SK-N-SH treated with all-trans-retinoic acid at 6 μM for 48 hours (cell line): ENCODE measurements around the gene RTP3.

Source experiments
- ATAC-seq: fragments of 200-7000 bp; cut with Tn5 transposase; 3 replicates; pipeline ENCODE4 v1.9.1; 2020; ENCODE audit warnings: mild to moderate bottlenecking, moderate library complexity
- ARNTL ChIP-seq: fragments of 450-650 bp; formaldehyde crosslinking; IDR thresholded peaks from 2 replicates; pipeline ENCODE4 v1.5.0; 2020; ENCODE audit warnings: low read depth, mild to moderate bottlenecking, moderate library complexity, borderline replicate concordance
- BACH2 ChIP-seq: fragments of 250-450 bp; sonication (Bioruptor Pico); IDR thresholded peaks from 2 replicates; pipeline ENCODE4 v1.9.0; 2021; ENCODE audit warnings: mild to moderate bottlenecking, borderline replicate concordance
- CSDC2 ChIP-seq: fragments of 250-450 bp; sonication (Bioruptor Pico); IDR thresholded peaks from 2 replicates; pipeline ENCODE4 v1.5.0; 2020; ENCODE audit warnings: mild to moderate bottlenecking, moderate library complexity
- ESRRG ChIP-seq: fragments of 250-450 bp; sonication (Bioruptor Pico); IDR thresholded peaks from 2 replicates; pipeline ENCODE4 v1.6.1; 2021; ENCODE audit warnings: mild to moderate bottlenecking
- GLIS3 ChIP-seq: fragments of 250-450 bp; sonication (Bioruptor Pico); IDR thresholded peaks from 2 replicates; pipeline ENCODE4 v1.5.0; 2020; ENCODE audit warnings: mild to moderate bottlenecking, moderate library complexity
- ISL1 ChIP-seq: fragments of 250-450 bp; sonication (Bioruptor Pico); IDR thresholded peaks from 2 replicates; pipeline ENCODE4 v2.1.2; 2022; ENCODE audit warnings: mild to moderate bottlenecking, moderate library complexity
- OSR1 ChIP-seq: fragments of 250-450 bp; sonication (Bioruptor Pico); IDR thresholded peaks from 2 replicates; pipeline ENCODE4 v1.8.0; 2022; ENCODE audit warnings: moderate library complexity, mild to moderate bottlenecking, inconsistent platforms
- PPARA ChIP-seq: fragments of 250-450 bp; sonication (Bioruptor Pico); IDR thresholded peaks from 2 replicates; pipeline ENCODE4 v1.5.0; 2020; ENCODE audit warnings: mild to moderate bottlenecking, borderline replicate concordance
- RARB ChIP-seq: fragments of 250-450 bp; sonication (Bioruptor Pico); IDR thresholded peaks from 2 replicates; pipeline ENCODE4 v1.8.0; 2021; ENCODE audit warnings: mild to moderate bottlenecking, moderate library complexity
- TCF4 ChIP-seq: fragments of 250-450 bp; sonication (Bioruptor Pico); IDR thresholded peaks from 2 replicates; pipeline ENCODE4 v1.8.0; 2021; ENCODE audit warnings: mild to moderate bottlenecking, moderate library complexity, borderline replicate concordance
- TOX ChIP-seq: fragments of 250-450 bp; sonication (Bioruptor Pico); IDR thresholded peaks from 2 replicates; pipeline ENCODE4 v1.8.0; 2021; ENCODE audit warnings: mild to moderate bottlenecking, moderate library complexity, borderline replicate concordance
- ZC3H10 ChIP-seq: fragments of 250-450 bp; sonication (Bioruptor Pico); IDR thresholded peaks from 2 replicates; pipeline ENCODE4 v1.5.1; 2021; ENCODE audit warnings: mild to moderate bottlenecking, moderate library complexity
- ZFP3 ChIP-seq: fragments of 250-450 bp; sonication (Bioruptor Pico); IDR thresholded peaks from 2 replicates; pipeline ENCODE4 v1.5.0; 2020; ENCODE audit warnings: mild to moderate bottlenecking, moderate library complexity
- ZFP30 ChIP-seq: fragments of 450-650 bp; formaldehyde crosslinking; IDR thresholded peaks from 2 replicates; pipeline ENCODE4 v1.5.0; 2022; ENCODE audit warnings: mild to moderate bottlenecking, moderate library complexity
- ZNF565 ChIP-seq: fragments of 450-650 bp; formaldehyde crosslinking; conservative IDR thresholded peaks from 2 replicates; pipeline ENCODE4 v1.5.0; 2020; ENCODE audit warnings: low read depth, mild to moderate bottlenecking, moderate library complexity
- ZNF70 ChIP-seq: fragments of 450-650 bp; formaldehyde crosslinking; IDR thresholded peaks from 2 replicates; pipeline ENCODE4 v1.5.0; 2020; ENCODE audit warnings: mild to moderate bottlenecking, moderate library complexity
- ZNF8 ChIP-seq: fragments of 450-650 bp; formaldehyde crosslinking; IDR thresholded peaks from 2 replicates; pipeline ENCODE4 v1.5.0; 2020; ENCODE audit warnings: mild to moderate bottlenecking, moderate library complexity
- TF ChIP-seq, protein P1 (sequence below): fragments of 250-450 bp; sonication (Bioruptor Pico); IDR thresholded peaks from 2 replicates; pipeline ENCODE4 v1.8.0; 2021; ENCODE audit warnings: low read depth, mild to moderate bottlenecking, moderate library complexity, borderline replicate concordance
- TF ChIP-seq, protein P2 (sequence below): fragments of 250-450 bp; sonication (Bioruptor Pico); IDR thresholded peaks from 2 replicates; pipeline ENCODE4 v1.5.0; 2020; ENCODE audit warnings: mild to moderate bottlenecking, moderate library complexity
- TF ChIP-seq, protein P3 (sequence below): fragments of 250-450 bp; sonication (Bioruptor Pico); IDR thresholded peaks from 2 replicates; pipeline ENCODE4 v1.5.1; 2021; ENCODE audit warnings: mild to moderate bottlenecking, moderate library complexity
- TF ChIP-seq, protein P4 (sequence below): fragments of 250-450 bp; sonication (Bioruptor Pico); IDR thresholded peaks from 2 replicates; pipeline ENCODE4 v1.8.0; 2020; ENCODE audit warnings: mild to moderate bottlenecking, moderate library complexity, borderline replicate concordance
- TF ChIP-seq, protein P5 (sequence below): fragments of 250-450 bp; sonication (Bioruptor Pico); IDR thresholded peaks from 2 replicates; pipeline ENCODE4 v1.5.1; 2020; ENCODE audit warnings: low read depth, mild to moderate bottlenecking, moderate library complexity

The RTP3 gene

DNA sequence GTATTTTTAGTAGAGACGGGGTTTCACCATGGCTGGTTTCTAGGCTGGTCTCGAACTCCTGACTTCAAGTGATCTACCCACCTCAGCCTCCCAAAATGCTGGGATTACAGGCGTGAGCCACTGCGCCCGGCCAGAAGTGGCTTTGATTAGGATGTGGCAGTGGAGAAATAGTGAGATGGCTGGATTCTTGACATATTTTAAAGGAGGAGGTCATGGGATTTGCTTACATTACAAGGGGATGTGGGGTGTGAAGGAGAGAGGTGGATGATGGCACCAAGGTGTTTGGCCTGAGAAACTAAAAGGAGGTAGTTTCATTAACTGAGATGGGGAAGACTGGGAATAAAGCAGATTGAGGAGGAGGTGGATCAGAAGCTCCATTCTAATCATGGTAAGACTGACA, 18.1 kb upstream of the RTP3 start:
- TF ChIP-seq, protein P1, sequence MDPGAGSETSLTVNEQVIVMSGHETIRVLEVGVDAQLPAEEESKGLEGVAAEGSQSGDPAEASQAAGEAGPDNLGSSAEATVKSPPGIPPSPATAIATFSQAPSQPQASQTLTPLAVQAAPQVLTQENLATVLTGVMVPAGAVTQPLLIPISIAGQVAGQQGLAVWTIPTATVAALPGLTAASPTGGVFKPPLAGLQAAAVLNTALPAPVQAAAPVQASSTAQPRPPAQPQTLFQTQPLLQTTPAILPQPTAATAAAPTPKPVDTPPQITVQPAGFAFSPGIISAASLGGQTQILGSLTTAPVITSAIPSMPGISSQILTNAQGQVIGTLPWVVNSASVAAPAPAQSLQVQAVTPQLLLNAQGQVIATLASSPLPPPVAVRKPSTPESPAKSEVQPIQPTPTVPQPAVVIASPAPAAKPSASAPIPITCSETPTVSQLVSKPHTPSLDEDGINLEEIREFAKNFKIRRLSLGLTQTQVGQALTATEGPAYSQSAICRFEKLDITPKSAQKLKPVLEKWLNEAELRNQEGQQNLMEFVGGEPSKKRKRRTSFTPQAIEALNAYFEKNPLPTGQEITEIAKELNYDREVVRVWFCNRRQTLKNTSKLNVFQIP (CRISPR knock-in tag) = no peak
- no peak for TF ChIP-seq TOX (CRISPR knock-in tag)
- TF ChIP-seq ISL1 (CRISPR knock-in tag) = no peak
- TF ChIP-seq CSDC2 = no peak
- no peak for TF ChIP-seq ZNF8 (CRISPR knock-in tag)
- no peak for TF ChIP-seq TCF4 (CRISPR knock-in tag)
- TF ChIP-seq PPARA = no peak
- no peak for TF ChIP-seq GLIS3 (CRISPR knock-in tag)
- TF ChIP-seq ZFP30 (CRISPR knock-in tag) = no peak
- no peak for TF ChIP-seq BACH2
- TF ChIP-seq OSR1 (CRISPR knock-in tag) = no peak
- no peak for TF ChIP-seq ZNF70 (CRISPR knock-in tag)
- no peak for TF ChIP-seq ESRRG (CRISPR knock-in tag)
- TF ChIP-seq, protein P2, sequence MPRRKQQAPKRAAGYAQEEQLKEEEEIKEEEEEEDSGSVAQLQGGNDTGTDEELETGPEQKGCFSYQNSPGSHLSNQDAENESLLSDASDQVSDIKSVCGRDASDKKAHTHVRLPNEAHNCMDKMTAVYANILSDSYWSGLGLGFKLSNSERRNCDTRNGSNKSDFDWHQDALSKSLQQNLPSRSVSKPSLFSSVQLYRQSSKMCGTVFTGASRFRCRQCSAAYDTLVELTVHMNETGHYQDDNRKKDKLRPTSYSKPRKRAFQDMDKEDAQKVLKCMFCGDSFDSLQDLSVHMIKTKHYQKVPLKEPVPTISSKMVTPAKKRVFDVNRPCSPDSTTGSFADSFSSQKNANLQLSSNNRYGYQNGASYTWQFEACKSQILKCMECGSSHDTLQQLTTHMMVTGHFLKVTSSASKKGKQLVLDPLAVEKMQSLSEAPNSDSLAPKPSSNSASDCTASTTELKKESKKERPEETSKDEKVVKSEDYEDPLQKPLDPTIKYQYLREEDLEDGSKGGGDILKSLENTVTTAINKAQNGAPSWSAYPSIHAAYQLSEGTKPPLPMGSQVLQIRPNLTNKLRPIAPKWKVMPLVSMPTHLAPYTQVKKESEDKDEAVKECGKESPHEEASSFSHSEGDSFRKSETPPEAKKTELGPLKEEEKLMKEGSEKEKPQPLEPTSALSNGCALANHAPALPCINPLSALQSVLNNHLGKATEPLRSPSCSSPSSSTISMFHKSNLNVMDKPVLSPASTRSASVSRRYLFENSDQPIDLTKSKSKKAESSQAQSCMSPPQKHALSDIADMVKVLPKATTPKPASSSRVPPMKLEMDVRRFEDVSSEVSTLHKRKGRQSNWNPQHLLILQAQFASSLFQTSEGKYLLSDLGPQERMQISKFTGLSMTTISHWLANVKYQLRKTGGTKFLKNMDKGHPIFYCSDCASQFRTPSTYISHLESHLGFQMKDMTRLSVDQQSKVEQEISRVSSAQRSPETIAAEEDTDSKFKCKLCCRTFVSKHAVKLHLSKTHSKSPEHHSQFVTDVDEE (CRISPR knock-in tag) = no peak
- TF ChIP-seq, protein P3, sequence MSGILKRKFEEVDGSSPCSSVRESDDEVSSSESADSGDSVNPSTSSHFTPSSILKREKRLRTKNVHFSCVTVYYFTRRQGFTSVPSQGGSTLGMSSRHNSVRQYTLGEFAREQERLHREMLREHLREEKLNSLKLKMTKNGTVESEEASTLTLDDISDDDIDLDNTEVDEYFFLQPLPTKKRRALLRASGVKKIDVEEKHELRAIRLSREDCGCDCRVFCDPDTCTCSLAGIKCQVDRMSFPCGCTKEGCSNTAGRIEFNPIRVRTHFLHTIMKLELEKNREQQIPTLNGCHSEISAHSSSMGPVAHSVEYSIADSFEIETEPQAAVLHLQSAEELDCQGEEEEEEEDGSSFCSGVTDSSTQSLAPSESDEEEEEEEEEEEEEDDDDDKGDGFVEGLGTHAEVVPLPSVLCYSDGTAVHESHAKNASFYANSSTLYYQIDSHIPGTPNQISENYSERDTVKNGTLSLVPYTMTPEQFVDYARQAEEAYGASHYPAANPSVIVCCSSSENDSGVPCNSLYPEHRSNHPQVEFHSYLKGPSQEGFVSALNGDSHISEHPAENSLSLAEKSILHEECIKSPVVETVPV (CRISPR knock-in tag) = no peak
- TF ChIP-seq RARB = no peak
- TF ChIP-seq, all 23 proteins: peak for 0
- ATAC-seq = no peak

DNA sequence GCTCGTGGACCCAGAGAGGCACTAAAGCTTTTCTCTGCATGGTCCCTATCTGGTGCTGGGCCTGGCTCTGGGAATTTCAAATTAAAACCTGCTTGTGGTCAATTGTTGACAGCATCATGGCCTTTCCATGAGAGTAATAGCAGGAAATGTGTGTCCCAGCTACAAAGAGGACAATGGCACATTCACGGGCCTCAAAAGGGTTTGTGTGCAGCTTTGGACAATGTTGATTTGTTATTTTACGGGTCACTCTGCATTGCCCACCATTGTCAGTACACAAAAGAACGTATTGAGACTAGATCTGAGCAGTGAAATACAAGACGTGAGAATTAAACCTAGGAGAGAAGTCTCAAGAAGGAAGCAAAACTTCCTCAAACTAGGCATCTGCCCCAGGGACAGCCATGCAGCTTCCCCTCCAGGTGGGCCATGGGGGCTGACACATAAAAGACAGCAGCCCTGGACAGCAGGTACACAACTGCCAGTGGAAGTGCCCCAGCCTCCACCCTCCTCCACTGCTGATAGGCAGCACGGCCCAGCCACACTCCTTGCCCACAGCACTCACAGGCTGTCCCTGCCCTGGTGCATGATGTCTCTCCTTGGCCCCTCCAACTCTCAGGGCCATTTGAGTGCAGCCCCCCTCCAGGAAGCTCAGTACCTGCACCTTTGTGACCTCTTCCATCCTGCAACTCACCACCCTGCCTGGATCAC, 17.1 kb upstream of the RTP3 start:
- ATAC-seq = no peak
- TF ChIP-seq ZNF8 (CRISPR knock-in tag) = no peak
- TF ChIP-seq ISL1 (CRISPR knock-in tag) = no peak
- TF ChIP-seq ZFP30 (CRISPR knock-in tag) = no peak
- TF ChIP-seq, protein P4, sequence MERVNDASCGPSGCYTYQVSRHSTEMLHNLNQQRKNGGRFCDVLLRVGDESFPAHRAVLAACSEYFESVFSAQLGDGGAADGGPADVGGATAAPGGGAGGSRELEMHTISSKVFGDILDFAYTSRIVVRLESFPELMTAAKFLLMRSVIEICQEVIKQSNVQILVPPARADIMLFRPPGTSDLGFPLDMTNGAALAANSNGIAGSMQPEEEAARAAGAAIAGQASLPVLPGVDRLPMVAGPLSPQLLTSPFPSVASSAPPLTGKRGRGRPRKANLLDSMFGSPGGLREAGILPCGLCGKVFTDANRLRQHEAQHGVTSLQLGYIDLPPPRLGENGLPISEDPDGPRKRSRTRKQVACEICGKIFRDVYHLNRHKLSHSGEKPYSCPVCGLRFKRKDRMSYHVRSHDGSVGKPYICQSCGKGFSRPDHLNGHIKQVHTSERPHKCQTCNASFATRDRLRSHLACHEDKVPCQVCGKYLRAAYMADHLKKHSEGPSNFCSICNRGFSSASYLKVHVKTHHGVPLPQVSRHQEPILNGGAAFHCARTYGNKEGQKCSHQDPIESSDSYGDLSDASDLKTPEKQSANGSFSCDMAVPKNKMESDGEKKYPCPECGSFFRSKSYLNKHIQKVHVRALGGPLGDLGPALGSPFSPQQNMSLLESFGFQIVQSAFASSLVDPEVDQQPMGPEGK (CRISPR knock-in tag) = no peak
- TF ChIP-seq ZNF565 = no peak
- no peak for TF ChIP-seq OSR1 (CRISPR knock-in tag)
- TF ChIP-seq ZNF70 (CRISPR knock-in tag) = no peak
- no peak for TF ChIP-seq PPARA

DNA sequence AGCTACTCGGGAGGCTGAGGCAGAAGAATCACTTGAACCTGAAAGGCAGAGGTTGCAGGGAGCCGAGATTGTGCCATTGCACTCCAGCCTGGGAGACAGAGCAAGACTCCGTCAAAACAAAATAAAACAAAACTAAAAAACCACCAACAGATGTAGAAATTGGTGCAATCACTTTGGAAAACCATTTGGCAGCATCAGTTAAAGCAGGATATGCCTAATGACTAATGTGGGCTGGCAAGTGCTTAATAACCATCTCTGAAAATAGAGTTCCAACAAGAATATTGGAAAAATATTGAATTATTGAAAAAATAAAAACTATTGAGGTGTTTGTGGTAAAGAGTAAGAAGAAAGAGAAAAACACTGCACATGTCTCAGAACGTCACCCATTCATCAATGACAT, 16.1 kb upstream of the RTP3 start:
- ATAC-seq = no peak
- TF ChIP-seq ZFP3 (CRISPR knock-in tag) (no peak), BACH2 (no peak), ZFP30 (CRISPR knock-in tag) (no peak), ISL1 (CRISPR knock-in tag) (no peak), ZNF565 (no peak), CSDC2 (no peak), ARNTL (CRISPR knock-in tag) (no peak), ZC3H10 (CRISPR knock-in tag) (no peak), GLIS3 (CRISPR knock-in tag) (no peak), ZNF70 (CRISPR knock-in tag) (no peak), RARB (no peak), ESRRG (CRISPR knock-in tag) (no peak), ZNF8 (CRISPR knock-in tag) (no peak)
- TF ChIP-seq, protein P5, sequence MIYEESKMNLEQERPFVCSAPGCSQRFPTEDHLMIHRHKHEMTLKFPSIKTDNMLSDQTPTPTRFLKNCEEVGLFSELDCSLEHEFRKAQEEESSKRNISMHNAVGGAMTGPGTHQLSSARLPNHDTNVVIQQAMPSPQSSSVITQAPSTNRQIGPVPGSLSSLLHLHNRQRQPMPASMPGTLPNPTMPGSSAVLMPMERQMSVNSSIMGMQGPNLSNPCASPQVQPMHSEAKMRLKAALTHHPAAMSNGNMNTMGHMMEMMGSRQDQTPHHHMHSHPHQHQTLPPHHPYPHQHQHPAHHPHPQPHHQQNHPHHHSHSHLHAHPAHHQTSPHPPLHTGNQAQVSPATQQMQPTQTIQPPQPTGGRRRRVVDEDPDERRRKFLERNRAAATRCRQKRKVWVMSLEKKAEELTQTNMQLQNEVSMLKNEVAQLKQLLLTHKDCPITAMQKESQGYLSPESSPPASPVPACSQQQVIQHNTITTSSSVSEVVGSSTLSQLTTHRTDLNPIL = no peak
- TF ChIP-seq, protein P3 (CRISPR knock-in tag) = no peak
- TF ChIP-seq, protein P4 (CRISPR knock-in tag) = no peak
- TF ChIP-seq, protein P1 (CRISPR knock-in tag) = no peak
